NCI-H2196 (cell line): Measurements from ENCODE around the gene CACNA1C.

Experiments
- DNase-seq: peaks from one replicate; lab custom pipeline; 2025; ENCODE audit not compliant: unreplicated experiment; lab: John Stamatoyannopoulos, UW

CACNA1C gene

GRCh38 chr12:2167231-2167630, 114.4 kb downstream of the CACNA1C start:
- no peak for DNase-seq

- DNase-seq: no peak
Observed at GRCh38 chr12:2168808-2169207, 116.0 kb downstream of the CACNA1C start.

- no peak for DNase-seq
Observed at GRCh38 chr12:2169489-2169888, 116.7 kb downstream of the CACNA1C start.

- DNase-seq: no peak
Observed at GRCh38 chr12:2169940-2170339, 117.2 kb downstream of the CACNA1C start.

GRCh38 chr12:2170376-2170775, 117.6 kb downstream of the CACNA1C start:
- no peak for DNase-seq

- no peak for DNase-seq
Observed at GRCh38 chr12:2171672-2172426, 119.1 kb downstream of the CACNA1C start.

GRCh38 chr12:2172491-2173214, 119.9 kb downstream of the CACNA1C start:
- no peak for DNase-seq

- no peak for DNase-seq
Observed at GRCh38 chr12:2173971-2174370, 121.2 kb downstream of the CACNA1C start.

- no peak for DNase-seq
Observed at GRCh38 chr12:2177003-2177402, 124.2 kb downstream of the CACNA1C start.

GRCh38 chr12:2177751-2178150, 125.0 kb downstream of the CACNA1C start:
- no peak for DNase-seq

GRCh38 chr12:2179058-2179457, 126.3 kb downstream of the CACNA1C start:
- no peak for DNase-seq

GRCh38 chr12:2179953-2180736, 127.4 kb downstream of the CACNA1C start:
- DNase-seq: no peak

- no peak for DNase-seq
Observed at GRCh38 chr12:2180737-2181082, 127.9 kb downstream of the CACNA1C start.

- no peak for DNase-seq
Observed at GRCh38 chr12:2183556-2184541, 131.1 kb downstream of the CACNA1C start.

GRCh38 chr12:2185751-2186341, 133.1 kb downstream of the CACNA1C start:
- no peak for DNase-seq

GRCh38 chr12:2187195-2187945, 134.6 kb downstream of the CACNA1C start:
- no peak for DNase-seq

GRCh38 chr12:2190085-2190484, 137.3 kb downstream of the CACNA1C start:
- no peak for DNase-seq

GRCh38 chr12:2190896-2191533, 138.2 kb downstream of the CACNA1C start:
- no peak for DNase-seq

GRCh38 chr12:2191534-2192153, 138.9 kb downstream of the CACNA1C start:
- DNase-seq: no peak
